Mononuclear cell (primary cell): ENCODE measurements around the gene PTPRN2. TPM values are rescaled to one million over a fixed set of nuclear protein-coding genes. Genes with fewer than 3 reads are reported as not detected.
"Not testable (repeated sequence)": the region's sequence is repeated elsewhere in the genome, so short reads cannot be mapped to it uniquely, and the experiment has no call there.

Experiments
- H3K27me3 ChIP-seq: 2 replicates; pipeline ENCODE4 v1.6.0; 2011; ENCODE audit warnings: low read length, control low read depth; ENCODE audit not compliant: insufficient read depth
- H3K4me1 ChIP-seq: 2 replicates; pipeline ENCODE4 v1.5.1; 2011; ENCODE audit warnings: mild to moderate bottlenecking, low read length, control low read depth; ENCODE audit not compliant: insufficient read depth
- H3K4me3 ChIP-seq: 2 replicates; pipeline ENCODE4 v1.5.1; 2011; ENCODE audit warnings: mild to moderate bottlenecking, low read length, moderate library complexity
- H3K9me3 ChIP-seq: 2 replicates; pipeline ENCODE4 v1.5.1; 2011; ENCODE audit warnings: low read depth, mild to moderate bottlenecking, control low read depth, low read length
- total RNA-seq: library from RNA; depleted of rRNA; stranded (reverse); fragments of >200 nt; gene quantifications from one replicate; pipeline ENCODE4 v1.2.3, GENCODE V29; 2012

PTPRN2 gene
- total RNA-seq, 1 donor = 0.31 TPM

- Histone ChIP-seq H3K9me3 (no peaks in the 10 kb centered on the region), H3K4me1 (no peaks in the 10 kb centered on the region), H3K4me3 (no peak overlapping the region)
These were observed 662.2 kb downstream of the PTPRN2 start for GRCh38 chr7:157925383-157925875.

GRCh38 chr7:157923903-157924630 lies 663.6 kb downstream of the PTPRN2 start:
- H3K9me3 ChIP-seq = no peaks in the 10 kb centered on the region
- H3K4me1 ChIP-seq = no peaks in the 10 kb centered on the region
- no peaks in the 10 kb centered on the region for H3K27me3 ChIP-seq
- no peak overlapping the region for H3K4me3 ChIP-seq

More at GRCh38 chr7:157925383-157925875, 662.2 kb downstream of the PTPRN2 start:
- no peaks in the 10 kb centered on the region for H3K27me3 ChIP-seq

GRCh38 chr7:157922576-157922975 lies 665.0 kb downstream of the PTPRN2 start:
- Histone ChIP-seq H3K4me3 (no peak overlapping the region), H3K9me3 (no peaks in the 10 kb centered on the region), H3K4me1 (no peaks in the 10 kb centered on the region), H3K27me3 (no peaks in the 10 kb centered on the region)

- Histone ChIP-seq H3K9me3 (peaks cover 8% of the 10 kb centered on the region), H3K27me3 (no peaks in the 10 kb centered on the region), H3K4me1 (no peaks in the 10 kb centered on the region), H3K4me3 (no peak overlapping the region)
These were observed 669.1 kb downstream of the PTPRN2 start for GRCh38 chr7:157918326-157919080.

DNA sequence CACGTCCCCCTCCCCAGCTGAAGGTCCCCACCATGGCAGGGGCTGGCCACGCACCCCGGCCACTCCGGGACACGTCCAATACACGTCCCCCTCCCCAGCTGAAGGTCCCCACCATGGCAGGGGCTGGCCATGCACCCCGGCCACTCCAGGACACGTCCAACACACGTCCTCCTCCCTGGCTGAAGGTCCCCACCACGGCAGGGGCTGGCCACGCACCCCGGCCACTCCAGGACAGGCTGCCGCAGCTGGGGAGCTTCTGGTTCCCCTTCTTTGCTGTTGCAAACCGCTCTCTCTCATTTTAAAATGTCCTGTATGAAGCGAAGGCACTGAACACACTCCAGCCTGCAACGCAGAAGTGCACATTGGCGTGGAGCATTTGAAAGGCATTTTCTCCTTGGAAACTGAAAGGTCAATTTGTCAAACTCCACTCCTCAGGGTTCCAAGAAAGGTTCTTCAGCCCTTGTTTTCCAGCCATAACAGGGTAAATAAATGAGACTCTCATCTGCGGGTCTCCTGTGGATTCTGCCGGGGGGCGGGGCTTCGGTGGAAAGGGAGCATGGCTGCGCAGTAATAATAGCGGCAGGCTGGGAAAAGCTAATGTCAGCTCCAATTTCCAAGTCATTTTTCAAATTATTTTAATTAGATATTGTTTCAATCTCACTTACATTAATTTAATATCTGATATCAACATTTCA lies 670.5 kb downstream of the PTPRN2 start:
- H3K9me3 ChIP-seq = peaks cover 8% of the 10 kb centered on the region
- H3K4me1 ChIP-seq = no peaks in the 10 kb centered on the region
- no peaks in the 10 kb centered on the region for H3K27me3 ChIP-seq
- no peak overlapping the region for H3K4me3 ChIP-seq

DNA sequence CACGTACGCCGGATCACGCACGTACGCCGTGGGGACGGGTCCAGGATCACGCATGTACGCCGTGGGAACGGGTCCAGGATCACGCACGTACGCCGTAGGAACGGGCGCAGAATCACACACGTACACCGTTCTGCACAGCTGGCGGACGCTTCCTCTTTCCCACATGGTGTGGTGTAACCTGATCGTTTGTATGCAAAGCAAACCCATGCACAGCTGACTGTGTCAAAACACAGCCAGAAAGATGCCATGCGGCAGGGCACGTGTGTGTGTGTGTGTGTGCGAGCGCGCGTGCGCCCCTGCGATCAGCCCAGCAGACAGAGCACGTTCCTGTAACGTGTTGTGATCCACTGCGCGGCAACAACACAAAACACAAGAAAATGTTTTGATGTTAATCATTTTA lies 677.2 kb downstream of the PTPRN2 start:
- Histone ChIP-seq H3K27me3 (no peaks in the 10 kb centered on the region), H3K9me3 (peaks cover 8% of the 10 kb centered on the region), H3K4me3 (no peak overlapping the region), H3K4me1 (no peaks in the 10 kb centered on the region)

DNA sequence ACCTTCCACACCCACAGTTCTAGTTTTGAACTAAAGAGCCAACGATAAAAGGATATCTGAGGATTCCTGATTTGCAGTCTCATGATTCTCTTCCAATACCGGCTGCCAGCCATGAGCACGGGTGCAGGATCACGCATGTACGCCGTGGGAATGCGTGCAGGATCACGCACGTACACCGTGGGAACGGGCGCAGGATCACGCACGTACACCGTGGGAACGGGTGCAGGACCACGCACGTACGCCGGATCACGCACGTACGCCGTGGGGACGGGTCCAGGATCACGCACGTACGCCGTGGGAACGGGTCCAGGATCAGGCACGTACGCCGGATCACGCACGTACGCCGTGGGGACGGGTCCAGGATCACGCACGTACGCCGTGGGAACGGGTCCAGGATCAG lies 677.6 kb downstream of the PTPRN2 start:
- H3K4me3 ChIP-seq, H3K27me3 ChIP-seq, H3K4me1 ChIP-seq, H3K9me3 ChIP-seq: not testable (repeated sequence)

DNA sequence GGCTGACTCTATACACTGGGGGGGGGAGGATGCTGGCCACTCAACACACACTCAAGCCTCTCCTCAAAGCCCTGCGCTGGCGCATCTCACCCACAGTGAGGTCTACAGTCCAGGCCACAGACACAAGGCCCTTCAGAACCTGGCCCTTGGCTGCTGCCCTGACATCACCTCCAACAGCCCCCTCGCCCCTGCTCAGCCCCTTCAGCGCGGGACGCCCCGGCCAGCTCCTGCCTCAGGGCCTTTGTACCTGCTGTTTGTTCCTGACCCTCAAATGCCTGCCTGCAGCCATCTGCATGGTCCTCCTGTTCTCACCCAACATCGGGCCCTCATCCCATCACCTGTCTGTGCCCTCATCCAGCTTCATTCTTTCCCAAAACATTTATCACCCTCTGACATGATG lies 678.3 kb downstream of the PTPRN2 start:
- Histone ChIP-seq H3K27me3 (no peaks in the 10 kb centered on the region), H3K9me3 (peaks cover 3% of the 10 kb centered on the region), H3K4me3 (no peak overlapping the region), H3K4me1 (no peaks in the 10 kb centered on the region)

DNA sequence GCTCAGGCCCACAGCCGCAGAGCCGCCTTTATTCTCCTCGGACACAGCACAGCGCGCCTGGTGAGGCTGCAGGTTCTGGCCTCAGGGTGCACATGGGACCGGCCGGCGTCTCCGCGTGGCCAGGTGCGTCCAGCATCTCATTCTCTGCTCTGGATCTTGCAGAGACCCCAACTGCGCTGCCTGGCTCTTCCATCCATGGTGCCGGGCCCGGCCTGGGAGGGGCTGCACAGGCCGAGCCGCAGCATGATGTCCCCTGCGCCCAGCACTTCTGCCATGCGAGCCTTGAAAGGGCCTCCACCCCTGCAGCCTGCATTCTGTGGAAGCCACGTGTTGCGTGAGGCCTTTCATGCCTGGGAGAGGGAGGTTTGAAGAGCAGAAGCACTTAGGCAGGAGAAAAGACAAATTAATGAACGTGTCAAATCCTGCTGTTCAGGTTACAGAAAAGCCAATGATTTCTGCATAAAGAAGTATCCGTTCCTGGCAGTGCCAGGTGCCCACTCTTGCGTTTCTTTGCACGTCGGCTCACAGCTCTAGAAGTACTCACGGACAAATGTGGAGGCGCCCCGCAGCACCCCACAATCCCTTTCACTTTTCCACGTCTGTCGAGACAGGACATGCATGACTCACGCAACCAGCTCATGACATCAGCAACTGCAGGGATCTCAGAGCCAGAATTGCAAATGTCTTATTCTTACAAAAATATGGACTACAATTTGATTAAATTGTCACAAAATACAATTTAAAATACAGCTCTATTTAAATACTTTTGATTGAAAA lies 679.4 kb downstream of the PTPRN2 start:
- no peak overlapping the region for H3K4me3 ChIP-seq
- no peaks in the 10 kb centered on the region for H3K4me1 ChIP-seq
- no peaks in the 10 kb centered on the region for H3K9me3 ChIP-seq
- no peaks in the 10 kb centered on the region for H3K27me3 ChIP-seq

DNA sequence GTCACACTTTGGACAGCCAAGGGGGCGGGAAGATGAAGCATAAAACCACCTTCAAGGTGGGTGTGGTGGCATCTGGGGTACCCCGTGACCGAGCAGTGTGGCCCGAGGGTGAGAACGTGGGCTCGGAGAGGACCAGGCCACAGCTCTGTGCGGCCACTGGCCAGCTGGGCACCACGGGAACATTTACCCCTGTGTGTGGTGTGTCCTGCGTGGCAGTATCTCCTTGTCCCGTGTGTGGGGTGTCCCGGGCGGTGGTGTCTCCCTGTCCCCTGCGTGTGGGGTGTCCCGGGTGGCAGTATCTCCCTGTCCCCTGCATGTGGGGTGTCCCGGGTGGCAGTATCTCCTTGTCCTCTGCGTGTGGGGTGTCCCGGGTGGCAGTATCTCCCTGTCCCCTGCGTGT lies 680.5 kb downstream of the PTPRN2 start:
- no peaks in the 10 kb centered on the region for H3K9me3 ChIP-seq
- no peaks in the 10 kb centered on the region for H3K4me1 ChIP-seq
- no peak overlapping the region for H3K4me3 ChIP-seq
- no peaks in the 10 kb centered on the region for H3K27me3 ChIP-seq

DNA sequence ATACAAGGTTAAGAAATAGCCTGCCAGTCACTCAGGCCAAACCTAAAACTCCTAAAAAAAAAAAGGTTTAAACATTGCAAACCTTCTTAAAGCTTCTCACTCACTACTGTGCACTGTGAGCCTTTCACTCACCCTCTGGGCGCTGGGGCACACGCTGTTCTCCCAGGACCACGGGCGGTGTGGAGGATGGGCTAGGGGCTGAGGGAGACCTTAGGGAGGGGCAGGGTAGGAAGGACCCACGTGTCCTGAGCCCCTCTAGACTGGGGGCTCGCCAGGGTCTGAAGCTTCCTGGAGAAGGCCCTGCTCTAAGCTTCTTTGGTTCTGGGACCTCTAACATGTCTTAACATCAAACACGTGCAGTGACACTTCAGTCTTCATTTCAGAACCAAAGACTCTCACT lies 681.0 kb downstream of the PTPRN2 start:
- H3K27me3 ChIP-seq = no peaks in the 10 kb centered on the region
- no peak overlapping the region for H3K4me3 ChIP-seq

DNA sequence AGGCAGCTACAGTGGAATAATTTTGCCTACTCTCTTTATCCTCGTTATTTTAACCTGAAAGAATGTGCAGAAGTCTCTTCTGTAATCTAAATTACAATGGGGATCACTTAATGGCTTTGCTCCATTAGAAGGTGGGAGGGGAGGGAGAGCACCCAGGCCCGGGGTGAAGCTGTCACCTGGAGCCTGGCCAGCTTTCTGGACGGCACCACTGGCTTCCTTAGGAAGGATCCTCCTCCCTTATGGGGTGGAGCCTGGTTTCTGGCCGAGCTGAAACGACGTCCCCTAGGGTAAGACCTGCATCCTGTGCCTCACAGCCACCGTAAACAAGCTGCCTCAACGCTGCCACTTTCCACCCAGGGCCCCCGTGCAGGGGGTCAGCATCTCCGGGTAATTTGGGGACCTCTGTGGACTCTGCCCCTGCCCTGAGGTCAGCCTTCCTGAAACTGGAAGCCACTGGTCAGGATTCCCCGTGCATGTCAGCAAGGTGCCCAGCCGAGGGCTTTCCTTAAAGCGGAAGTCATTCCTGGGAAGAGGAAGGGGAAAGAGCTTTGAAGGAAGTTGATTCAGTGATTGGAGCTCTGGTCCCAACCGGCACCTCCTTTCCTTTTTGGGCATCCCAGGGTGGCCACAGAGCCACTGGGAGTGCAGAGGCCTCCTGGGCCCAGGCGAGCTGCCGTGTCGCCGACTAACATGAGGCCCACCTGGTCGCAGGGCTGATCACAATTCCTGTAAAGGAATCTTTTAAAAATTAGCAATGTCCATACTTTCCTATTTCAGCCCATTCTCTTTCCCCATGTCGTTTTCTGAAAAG lies 681.8 kb downstream of the PTPRN2 start:
- H3K4me3 ChIP-seq = no peak overlapping the region
- H3K9me3 ChIP-seq = no peaks in the 10 kb centered on the region
- no peaks in the 10 kb centered on the region for H3K27me3 ChIP-seq
- no peaks in the 10 kb centered on the region for H3K4me1 ChIP-seq

More for the DNA sequence above, 681.0 kb downstream of the PTPRN2 start:
- Histone ChIP-seq H3K4me1 (no peaks in the 10 kb centered on the region), H3K9me3 (no peaks in the 10 kb centered on the region)

DNA sequence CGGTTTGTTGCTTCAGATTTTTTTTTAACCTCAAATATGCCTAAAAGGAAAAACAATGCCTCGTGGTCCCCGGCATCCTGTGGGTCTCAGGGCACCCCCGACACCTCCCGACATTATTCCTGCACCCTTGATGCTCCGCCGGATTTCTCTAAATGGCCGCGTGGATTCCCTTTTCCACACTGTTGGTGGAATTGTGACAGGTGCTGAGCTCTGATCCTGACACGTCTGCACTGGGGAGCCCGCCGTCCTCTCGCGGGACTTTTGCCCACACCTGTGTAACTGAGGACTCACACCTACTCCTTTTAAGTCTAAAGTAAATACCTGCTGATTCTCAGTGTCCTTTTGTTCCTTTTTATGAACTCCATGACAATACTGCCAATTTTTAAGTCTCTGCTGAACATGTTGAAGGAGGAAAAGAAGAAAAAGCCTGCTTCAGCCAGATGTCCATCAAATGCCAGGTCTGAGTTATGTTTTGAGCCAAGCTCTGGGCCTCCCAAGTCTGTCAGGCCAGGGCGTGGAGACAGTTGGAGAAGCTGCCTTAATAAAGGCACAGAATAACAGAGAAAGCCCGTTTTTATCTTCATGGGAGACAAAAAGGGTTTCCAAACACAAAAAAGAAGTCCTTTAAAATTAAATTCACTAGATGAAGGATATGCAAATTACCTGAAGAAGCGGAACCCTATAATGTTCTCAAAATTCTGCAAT lies 682.6 kb downstream of the PTPRN2 start:
- H3K4me3 ChIP-seq = no peak overlapping the region
- no peaks in the 10 kb centered on the region for H3K4me1 ChIP-seq
- H3K9me3 ChIP-seq = no peaks in the 10 kb centered on the region
- no peaks in the 10 kb centered on the region for H3K27me3 ChIP-seq
